ENCODE measurements around the gene HTR2A.
"Not testable (repeated sequence)": the region's sequence is repeated elsewhere in the genome, so short reads cannot be mapped to it uniquely, and the experiment has no call there.

Gene HTR2A

DNA sequence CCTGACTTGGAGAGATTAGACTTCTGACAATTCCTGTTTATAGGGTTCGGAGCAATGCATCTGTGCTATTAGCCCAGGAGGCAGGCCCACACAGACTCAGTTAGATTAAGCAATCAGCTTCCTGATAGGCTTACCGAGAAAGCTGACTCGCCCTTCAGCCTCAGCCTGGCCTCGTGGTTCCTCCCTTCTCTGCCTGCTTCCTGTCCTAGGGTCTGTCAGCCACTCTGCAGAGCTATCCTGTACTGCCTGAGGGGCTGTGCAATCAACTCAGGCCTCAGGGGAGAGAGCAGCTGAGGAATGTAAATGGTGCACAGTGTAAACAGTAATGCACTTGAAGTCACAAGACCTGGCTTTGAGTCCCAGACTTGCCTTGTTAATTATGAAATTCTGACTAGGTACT lies 30.7 kb downstream of the HTR2A start:
- DNase-seq: peak in 1 of 3 experiments; percentile 2

DNA sequence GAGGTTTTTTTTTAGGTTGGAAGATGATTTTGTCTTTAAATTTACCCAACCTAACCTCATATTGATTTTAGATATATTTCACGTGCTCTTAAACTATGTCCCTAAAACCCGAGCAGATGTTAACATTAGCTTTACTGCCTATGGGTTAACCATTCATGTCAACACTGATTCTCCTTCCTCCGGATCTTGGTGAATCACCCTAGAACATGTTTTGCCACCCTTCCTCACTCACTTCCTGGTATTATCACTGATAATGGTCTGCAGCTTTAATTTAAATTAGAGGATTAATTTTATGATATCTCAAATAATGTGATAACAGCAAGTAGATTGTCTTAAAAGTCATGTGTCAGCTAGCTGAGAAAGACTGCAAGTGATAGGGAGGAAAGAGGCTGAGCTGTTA lies 31.9 kb downstream of the HTR2A start:
- no peak for DNase-seq

DNA sequence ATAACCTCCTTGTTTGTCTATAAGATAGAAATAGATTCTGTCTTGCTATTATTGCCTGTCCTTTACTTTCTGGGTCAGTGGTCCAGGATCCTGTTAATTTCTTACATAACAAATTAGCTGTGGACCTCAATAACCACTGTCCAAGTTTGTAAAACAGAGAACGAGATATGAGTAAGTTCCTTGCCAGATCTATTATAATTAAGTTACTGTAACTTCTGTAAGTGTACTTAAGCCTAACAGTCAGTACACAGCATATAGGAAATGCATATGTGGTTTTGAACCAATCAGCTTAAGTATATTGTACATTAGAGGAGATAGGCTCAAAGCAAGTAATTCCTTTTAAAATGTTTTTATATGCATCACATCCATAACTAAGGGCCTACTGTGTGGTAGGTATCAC lies 34.9 kb downstream of the HTR2A start:
- DNase-seq: no peak

DNA sequence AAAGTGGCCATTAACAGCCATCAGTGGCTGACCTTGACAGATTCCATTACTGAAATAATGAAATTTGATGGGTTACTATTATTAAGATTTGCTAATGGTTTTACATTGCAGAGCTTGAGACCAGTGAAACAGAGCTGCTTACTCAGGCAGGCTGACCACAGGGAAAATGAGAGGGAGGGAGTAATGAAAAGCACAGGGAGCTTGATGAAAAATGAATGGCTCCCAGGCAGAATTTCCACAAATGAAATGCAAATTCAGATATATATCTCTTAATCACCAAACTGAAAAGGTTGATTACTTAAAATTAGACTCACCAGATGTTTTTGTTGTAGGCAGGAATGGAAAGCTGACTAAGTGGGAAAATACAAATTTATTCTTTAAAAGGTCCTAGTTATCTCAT lies 36.1 kb downstream of the HTR2A start:
- no peak for DNase-seq

DNA sequence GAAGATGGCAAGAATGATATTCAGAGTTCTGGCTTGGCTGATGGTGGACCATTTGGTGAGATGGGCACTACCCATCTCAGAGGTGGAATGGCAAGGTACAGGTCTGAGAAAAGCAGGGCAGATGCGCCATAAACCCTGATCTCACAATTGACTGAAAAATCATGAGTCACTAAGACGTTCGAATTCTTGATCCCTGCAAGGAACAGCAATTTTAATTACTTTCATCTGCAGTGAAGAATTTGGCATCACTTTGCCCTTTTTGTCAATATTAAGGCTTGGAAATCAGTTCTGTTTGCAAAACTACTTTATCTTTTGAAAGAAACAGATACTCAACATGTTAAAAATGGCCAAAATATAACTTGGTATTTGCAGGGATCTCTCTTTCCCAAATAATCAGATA lies 38.1 kb downstream of the HTR2A start:
- no peak for DNase-seq

DNA sequence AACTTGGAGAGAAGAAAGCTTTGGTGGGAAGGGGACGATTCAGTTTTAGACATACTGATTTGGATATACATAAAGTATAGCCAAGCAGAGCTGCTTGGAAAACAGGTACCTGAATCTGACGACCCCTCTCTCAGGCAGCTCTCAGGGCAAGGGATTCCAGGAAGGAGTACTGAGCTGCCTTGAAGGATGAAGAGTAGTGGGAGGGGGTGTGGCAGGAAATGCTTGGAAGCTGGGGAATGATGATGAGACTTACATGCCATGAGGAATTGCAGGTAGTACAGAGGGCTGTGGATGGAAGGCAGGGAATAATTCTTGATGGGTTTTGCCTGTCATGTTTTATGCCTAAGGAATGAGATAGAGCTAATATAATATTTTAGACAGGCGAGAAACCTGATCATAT lies 38.7 kb downstream of the HTR2A start:
- no peak for DNase-seq

DNA sequence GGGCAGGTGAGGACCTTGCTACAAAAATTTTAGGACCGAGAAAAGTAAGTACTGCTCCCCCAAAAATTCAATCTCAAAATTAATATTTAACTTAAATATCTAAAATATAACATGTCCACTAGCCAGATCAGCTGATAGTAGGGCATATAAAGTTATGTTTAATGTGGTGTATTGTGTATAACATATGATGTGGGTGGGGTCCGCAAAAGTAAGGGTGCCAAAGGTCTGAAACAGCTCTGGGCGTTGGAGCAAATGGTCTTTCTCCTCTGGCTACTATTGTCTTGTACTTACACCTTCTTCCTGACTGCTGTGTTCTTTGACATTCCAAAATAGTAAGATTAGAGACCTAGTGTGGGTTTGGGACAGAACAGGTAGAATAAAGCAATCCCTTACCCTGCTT lies 41.2 kb downstream of the HTR2A start:
- no peak for DNase-seq

DNA sequence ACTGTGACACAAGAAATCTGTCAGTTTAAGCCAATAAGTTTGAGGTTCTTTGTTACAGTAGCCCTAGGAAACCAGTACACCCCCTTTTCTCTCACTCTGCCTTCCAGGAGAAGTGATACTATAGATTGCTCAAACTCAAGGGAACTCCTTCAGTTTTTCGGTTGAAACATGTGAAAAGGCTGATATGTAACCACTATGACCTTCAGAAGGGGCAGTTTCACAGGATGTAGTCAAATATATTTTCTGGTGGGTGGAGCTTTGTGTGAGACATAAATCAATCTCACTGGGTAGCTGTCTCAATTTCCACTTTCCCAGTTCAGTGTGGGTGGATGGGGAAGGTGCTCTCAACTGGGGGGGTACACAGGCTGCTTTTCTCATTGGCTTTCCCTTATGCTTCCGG lies 41.7 kb downstream of the HTR2A start:
- DNase-seq: no peak

DNA sequence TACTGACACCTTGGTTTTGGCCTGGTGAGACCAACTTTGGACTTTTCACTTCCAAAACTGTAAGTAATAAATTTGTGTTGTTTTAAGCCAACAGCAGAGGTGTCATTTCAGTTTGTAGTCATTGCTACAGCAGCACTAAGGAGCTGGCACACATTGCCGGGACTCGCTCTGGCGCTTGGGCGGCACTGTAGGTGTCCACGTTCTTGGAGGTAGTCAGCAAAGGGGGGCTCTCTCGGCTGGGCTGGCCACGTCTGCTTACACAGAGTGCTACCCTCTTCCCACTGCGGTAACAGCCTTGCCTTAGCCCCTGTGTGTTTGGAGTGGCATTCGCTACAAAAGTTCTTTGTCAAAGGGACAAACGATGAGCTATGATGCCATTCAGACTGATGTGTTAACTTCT lies 44.7 kb downstream of the HTR2A start:
- no peak for DNase-seq

DNA sequence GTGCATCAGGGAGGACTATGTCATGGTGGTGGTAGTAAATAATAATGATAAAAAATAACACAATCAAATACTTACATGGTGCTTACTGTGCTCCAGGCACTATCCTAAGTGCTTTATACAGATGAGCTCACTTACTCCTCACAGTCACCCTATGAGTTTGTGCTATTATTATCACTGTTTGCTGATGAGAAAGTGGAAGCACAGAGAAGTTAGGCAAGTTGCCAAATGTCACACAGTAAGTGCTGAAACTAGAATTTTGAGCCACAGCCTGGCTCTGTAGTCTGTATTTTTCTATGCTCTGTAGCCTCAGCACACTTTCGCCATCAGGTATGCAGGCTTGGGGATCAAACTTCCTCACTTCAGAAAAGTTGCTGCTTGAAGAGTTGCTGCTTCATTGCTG lies 46.6 kb downstream of the HTR2A start:
- DNase-seq: no peak

DNA sequence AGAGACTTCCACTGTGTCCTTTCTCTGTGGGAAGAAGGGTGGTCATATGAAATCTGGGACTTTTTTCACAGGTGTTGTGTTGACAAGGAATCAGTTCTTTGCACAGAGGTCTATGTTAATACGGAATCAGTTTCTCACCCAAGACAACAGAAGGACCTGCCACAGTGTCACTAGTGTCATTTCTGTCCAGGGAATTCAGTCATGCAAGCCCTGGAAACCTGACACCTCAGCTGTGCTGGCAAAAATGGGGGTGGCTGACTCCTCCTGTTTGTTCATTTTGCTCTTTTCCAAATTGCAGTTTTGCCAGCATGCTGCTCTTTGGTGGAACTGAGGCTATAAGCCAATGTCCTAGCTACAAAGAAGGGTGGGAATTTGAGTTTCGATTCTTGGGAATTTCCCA lies 50.1 kb downstream of the HTR2A start:
- peak in 1 of 3 experiments; percentile 12 for DNase-seq

DNA sequence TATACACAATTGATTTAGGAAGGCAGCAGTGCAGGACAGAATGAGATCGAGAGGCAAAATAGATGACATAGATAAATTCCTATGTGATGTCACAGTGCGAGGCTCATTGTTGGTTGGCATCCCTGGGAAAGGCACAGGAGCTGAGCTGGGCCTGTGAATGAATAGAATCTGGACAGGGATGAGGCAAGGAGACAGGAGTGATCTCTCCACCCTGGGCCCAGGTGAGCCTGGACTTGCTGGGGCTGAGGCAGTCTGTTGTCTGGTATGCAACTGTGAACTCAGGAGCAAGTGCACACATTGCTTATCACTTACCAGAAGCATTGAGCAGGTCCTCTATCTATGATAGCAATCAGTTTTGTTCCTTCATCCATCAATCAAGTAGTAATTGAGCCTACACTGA lies 51.7 kb downstream of the HTR2A start:
- no peak for DNase-seq

DNA sequence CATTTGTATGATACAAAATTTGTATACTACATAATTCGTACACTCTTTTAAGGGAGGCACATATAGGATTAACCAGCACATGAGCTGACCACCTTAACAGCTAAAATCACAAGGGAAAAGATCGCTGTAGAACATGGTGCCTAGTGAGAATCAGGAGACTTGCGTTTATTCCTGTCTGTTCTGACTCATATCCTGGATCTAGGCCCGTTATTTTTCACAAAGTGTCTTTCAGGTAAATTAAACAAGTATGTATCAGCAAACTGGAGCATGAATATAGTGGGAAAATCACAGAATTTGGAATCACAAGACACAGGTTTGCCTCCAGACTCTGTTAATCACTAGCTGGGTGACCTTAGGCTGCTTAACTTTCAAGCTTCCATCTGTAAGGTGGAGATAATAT lies 52.4 kb downstream of the HTR2A start:
- no peak for DNase-seq

DNA sequence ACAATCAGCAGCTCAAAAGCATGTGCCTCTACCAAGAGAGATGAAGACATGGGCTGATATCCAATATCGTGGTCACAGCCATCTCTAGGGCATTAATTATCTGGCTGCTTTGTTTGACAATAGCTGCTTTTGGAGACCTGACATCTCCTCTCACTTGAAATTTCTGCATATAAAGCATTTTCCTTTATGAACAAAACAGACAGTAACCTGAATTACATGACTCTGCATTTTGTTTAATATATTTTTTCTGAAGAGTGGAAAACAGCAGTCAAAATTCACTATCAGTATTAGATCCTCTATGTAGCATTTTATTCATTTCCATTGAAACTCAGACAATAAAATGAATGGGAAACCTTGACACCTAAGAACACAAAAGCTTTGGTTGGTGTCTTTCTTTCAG lies 57.5 kb downstream of the HTR2A start:
- DNase-seq: peak in 1 of 3 experiments; percentile 7

DNA sequence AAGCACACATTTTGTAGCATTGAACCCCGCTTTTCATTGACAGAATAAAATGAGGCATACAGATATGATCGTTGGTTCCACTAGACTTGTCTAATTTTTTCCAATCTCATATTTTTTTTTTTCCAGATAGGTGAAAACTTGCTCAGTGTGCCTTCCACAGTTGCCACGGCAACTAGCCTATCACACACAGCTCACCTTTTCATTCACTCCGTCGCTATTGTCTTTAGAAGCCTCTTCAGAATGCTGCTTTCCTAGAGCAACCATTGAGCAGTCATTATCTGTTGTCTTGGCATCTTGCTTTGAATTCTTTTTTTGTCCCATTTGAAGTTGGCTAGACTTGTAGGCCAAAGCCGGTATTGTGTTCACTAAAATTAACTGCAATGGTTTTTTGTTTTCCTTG lies 62.2 kb downstream of the HTR2A start:
- DNase-seq: peak in 1 of 3 experiments; percentile 12

DNA sequence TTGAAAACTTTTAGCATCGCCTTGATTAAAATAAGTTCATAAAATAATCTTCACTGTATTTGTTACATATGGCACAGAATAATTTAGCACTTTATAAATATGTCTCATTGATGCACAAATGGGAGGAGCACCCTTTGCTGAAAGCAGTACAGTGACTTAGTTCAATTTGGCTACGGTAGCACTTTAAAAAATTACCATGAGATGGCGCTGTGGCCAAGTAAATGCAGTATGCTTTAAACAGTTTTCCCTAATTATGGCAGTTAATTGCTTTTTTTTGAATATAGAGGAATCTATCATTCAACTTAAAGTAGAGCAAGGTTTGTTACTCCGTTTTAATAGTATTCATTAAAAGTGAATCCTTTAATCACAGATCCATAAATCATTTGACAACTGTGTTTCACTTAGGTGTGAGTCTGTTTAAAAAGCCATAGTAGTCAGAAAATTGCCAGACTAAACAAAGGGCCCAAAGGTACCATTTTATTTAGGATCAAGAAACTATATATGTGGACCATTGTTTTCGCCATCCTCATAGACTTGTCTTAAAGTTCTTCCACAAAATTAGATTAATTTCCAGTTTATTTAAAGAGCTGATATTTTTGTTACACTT lies 65.2 kb downstream of the HTR2A start:
- DNase-seq: peak; percentile 16 to 66 (median 45)

DNA sequence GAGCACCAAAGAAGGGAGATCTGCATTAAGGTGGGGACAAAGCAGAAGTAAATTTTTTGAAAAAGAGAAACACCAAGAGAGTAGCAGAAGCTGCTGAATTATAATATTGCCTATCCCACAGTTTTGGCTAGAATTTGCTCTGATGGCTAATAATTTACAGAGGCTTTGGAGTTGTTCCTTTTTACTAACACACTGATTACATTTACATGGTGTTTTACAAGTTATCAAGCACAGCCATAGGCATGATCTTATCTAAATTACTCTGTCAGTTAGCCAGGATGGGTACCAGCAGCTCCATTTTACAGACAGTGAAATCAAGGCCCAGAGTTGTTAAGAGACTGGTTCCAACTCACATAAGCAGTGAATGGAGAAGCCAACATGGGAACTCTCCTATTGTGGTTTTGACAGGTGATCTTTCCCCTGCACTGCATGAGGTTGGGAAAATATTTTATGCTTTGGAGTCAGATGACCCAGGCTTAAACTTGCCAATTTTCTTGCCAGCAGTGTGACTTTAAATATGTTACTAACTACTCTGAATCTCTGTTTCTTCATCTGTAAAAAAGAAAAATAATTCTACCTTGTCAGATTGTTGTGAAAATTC lies 66.3 kb downstream of the HTR2A start:
- DNase-seq: no peak

DNA sequence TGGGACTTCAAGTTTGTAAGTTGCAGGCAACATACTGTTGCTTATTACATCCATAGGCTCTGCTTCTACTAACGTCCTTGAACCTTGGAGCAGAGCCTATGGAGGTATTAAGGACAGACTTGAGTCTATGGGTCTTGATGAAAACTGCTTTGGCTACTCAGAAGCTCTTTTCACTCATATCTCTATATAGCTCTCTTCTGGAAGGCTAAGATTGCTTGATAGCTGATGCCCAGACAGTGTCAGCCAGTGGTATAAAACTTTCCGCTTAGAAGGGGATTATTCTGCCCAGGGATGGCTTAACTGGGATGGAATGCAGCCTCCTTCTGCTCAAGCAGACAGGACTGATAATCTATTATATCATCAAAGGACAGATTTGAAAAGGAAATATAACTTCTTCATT lies 74.3 kb downstream of the HTR2A start:
- no peak for DNase-seq

DNA sequence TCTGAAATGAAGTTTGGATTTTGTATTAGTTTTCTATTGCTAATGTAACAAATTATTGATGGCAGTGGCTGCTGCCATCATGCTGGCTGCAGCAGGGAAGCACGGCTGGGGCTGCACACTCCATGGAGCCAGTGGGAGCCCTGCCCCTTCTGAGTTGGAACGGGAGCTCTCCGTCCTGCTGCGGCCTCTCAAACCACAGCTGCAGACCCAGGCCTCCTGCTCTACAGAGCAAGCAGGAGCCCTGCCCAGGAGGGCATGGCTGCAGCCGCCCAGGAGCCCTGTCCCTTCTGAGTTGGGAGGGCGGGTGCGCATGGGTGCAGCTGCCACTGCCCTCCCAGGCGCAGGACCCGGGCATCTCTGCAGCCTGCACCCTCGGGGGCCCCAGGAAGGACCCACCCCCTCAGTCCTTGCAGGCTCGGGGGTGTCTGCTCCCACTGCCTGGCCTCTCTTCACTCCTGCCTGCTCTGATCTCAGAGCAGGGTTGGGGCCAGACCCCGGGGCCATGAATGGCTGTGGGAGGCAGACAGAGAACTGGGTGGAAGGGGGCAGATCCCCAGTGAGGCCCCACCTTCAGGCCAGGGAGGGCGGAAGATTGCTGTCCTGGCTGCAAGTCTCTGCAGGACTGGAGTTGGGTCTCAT lies 78.9 kb downstream of the HTR2A start:
- DNase-seq: no peak

DNA sequence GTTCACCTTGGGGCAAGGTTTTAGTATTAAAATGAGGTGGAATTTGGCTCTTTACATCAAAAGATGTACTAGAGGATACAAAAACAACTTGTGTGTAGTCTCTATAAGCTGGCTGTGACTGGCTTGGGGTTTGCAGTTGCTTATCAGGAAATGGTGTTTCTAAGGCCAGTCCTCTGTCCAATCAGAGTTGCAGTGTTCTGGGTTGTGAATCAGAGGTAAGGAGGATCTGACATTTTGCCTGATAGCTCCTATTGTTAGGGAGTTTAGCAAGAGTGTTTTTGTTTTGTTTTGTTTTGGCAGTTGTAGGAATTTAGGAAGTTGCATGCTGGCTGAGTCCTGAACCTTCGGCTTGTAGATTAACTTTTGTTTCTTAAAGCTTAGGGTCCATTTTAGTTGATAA lies 79.8 kb downstream of the HTR2A start:
- no peak for DNase-seq

DNA sequence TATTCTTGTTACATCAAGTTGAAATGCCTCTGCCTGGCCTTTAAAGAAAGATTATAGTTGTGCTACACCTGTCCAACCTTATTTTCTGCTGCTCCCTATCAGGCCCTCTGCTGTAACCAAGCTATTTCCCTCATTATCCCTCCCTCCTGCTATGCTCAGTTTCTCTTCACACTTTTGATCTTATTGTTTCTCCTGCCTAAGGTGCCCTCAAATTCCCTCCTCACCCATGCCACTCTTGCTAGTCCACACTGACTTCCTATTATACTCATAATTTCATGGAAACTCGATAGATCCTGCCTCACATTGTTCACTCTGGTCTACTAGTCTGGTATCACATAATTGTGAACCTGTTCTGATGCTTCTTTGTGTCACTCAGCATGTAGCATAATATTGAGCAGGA lies 80.5 kb downstream of the HTR2A start:
- no peak for DNase-seq

DNA sequence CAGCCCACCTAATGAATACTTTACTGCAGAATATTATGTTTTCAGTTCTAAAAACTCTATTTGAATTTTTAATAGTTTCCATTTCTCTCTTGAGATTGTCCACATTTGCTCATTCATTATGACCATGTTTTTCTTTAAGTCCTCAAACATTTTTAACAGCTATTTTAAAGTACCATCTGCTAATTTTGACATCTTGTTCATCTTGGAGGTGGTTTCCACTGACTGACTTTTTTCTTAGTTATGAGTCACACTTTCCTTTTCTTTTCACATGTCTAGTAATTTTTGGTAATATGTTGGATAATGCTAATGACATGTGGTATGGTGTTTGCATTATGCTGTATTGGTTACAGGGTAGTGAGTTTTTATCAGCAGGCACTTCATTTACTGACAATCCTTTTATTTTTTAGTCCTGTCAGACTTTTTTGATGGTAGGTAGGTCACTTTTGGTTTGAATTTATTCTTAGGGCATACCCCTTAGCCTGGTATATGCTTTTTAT lies 84.5 kb downstream of the HTR2A start:
- DNase-seq: no peak

DNA sequence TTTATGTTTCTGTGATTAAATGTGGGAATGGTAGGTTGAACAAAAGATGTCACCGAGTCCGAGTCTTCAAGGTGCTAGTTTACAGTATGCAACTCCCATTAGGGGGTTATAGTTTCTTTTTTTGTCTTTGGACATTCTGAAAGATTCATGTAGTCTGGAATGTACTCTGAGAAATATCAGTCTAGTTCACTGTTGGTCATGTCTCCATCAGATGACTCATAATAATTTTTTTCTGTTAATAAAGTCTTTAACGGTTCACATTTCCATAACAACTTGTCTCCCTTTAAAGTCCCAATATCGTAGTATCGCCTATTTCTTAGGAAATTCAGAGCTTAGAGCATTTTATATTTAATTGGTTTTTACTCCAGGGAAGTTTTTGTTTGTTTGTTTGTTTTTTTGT lies 86.4 kb downstream of the HTR2A start:
- DNase-seq: no peak

DNA sequence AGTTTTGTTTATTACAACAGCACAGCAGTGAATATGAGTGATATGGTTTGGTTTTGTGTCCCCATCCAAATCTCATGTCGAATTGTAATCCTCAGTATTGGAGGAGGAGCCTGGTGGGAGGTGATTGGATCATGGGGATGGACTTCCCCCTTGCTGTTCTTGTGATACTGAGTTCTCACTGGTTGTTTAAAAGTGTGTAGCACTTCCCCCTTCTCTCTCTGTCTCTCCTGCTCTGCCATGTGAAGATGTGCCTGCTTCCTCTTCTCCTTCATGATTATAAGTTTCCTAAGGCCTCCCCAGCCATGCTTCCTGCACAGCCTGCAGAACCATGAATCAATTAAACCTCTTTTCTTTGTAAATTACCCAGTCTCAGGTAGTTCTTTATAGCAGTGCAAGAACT lies 91.9 kb downstream of the HTR2A start:
- not testable (repeated sequence) for DNase-seq

DNA sequence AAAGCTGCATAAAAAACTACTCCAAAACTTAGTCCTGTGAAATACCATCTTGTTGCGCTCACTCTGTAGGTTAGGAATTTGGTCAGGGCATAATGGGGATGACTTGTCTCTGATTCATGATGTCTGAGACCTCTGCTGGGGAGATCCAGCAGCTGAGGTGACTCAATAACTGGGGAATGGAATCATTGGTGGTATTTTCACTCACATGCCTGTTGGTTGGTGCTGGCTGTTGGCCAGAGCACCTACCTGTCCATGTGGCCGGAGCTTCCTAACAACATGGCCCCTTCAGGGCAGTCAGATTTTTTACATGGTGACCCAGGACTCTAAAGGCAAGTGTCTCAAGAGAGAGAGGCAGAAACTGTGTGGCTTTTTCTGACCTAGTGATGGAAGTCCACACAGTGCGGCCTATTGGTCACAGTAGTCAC lies 92.5 kb downstream of the HTR2A start:
- DNase-seq: no peak
